Head of caudate nucleus (tissue), 42 donors: Measurements from ENCODE around the gene NETO1.

Experiments used
- DNase-seq, 42 donors: peaks; one replicate each; pipeline versions ENCODE4 v3.0.0 to v3.0.0-alpha.2; 2020 to 2021; ENCODE audit warnings: mixed read lengths in 7 of 42
- intact Hi-C: fragments of 100-400 bp; cut with DNase I; formaldehyde crosslinking; loops from one replicate; pipeline ENCODE4 v1.15.0; 2022

Gene NETO1, protein sequence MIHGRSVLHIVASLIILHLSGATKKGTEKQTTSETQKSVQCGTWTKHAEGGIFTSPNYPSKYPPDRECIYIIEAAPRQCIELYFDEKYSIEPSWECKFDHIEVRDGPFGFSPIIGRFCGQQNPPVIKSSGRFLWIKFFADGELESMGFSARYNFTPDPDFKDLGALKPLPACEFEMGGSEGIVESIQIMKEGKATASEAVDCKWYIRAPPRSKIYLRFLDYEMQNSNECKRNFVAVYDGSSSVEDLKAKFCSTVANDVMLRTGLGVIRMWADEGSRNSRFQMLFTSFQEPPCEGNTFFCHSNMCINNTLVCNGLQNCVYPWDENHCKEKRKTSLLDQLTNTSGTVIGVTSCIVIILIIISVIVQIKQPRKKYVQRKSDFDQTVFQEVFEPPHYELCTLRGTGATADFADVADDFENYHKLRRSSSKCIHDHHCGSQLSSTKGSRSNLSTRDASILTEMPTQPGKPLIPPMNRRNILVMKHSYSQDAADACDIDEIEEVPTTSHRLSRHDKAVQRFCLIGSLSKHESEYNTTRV

DNA sequence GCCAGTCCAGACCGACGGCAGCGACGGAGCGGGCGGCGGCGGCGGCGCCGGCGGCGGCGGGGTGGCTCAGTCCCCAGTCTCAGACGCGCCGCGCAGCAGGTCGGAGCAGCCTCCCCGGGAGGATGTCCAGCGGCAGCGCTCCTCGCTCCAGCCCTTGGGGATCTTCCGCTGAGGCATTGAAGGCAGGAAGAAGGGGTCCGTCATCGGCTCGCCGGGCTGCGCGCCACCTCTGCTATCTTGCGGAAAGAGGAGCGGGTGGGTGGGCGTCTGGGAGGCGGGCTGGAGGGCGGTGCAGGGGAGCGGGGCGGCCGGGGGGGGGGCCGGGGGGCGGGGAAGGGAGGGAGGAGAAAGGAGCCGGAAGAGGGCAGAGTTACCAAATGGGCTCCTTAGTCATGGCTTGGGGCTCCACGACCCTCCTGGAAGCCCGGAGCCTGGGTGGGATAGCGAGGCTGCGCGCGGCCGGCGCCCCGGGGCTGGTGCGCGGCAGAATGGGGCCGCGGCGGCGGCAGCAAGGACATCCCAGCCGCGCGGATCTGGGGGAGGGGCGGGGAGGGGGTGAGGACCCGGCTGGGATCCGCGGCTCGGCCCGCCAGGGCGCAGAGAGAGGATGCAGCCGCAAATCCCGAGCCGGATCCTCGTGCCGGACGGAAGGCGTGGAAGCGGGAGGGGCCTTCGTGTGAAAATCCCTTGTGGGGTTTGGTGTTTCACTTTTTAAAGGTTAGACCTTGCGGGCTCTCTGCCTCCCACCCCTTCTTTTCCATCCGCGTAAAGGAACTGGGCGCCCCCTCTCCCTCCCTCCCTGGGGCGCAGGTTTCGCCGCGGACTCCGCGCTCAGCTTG is at the start of gene NETO1:
TSS of gene NETO1 (minus strand) at position 242 of the 839 bp plus-strand sequence. CDS start 696 bp downstream, outside the sequence.
- intact Hi-C loops, result no loop called here
- peak in 25 of 42 donors; percentile 22 to 71 (median 45) for DNase-seq

DNA sequence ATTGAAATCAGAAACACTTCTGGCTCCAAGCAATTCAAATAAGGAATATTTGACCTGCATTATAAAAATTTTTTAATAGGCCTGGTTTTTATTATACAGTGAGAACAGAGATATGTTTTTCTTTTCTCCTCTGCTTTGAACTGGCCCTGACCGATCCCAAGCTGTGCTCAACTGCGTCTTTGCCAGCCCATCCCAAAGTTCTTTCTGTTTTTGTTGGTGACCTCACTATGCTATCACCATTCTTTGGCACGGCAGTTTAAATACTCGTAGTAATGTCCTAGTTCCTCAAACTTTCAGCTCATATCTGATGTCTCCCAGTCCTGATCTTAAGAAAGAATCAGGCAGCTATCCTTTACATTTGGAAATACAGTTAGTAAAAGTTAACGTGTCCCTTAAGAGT is 42.3 kb upstream of the NETO1 start:
- no peak for DNase-seq
- intact Hi-C loops, result no loop called here

GRCh38 chr18:72908181-72908580 is 40.4 kb upstream of the NETO1 start:
- DNase-seq, result no peak
- intact Hi-C loops, result no loop called here

- intact Hi-C loops, result no loop called here
- no peak for DNase-seq
Measured at GRCh38 chr18:72903033-72903432, 35.2 kb upstream of the NETO1 start.

- no peak for DNase-seq
- intact Hi-C loops, result no loop called here
Measured at GRCh38 chr18:72899338-72899737, 31.6 kb upstream of the NETO1 start.

DNA sequence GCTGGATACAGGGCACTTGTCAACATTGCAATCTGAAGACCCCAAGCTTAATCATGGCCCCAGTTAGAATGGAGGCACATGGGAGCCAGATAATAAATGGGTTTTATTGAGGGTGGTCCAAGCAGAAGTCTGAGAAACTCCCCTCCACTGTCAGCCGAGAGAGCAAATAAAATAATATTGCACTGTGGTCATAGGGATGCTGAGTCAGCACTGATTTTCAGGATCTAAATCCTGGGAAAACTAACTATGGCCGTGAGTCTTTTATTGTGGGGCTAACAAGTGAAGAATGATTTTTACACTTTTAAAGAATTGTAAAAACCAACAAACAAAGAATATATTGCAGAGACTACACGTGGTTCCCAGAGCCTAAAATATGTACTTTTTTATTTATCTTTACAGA is 31.1 kb upstream of the NETO1 start:
- no peak for DNase-seq
- intact Hi-C loops, result no loop called here

DNA sequence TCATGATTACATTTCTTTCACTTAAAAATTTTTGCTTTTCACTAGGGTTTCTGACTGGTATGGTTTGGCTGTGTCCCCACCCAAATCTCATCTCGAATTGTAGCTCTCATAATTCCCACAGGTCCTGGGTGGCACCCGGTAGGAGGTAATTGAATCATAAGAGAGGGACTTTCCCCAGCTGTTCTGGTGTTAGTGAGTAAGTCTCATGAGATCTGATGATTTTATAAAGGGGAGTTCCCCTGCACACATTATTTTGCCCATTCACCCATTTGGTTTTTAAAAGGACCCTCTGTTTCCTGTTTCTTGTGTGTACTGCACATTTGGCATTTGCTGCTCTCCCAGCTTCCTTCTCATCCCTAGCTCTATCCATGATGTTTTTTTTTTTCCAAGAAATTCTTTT is 27.8 kb upstream of the NETO1 start:
- intact Hi-C loops, result no loop called here
- DNase-seq, result no peak

DNA sequence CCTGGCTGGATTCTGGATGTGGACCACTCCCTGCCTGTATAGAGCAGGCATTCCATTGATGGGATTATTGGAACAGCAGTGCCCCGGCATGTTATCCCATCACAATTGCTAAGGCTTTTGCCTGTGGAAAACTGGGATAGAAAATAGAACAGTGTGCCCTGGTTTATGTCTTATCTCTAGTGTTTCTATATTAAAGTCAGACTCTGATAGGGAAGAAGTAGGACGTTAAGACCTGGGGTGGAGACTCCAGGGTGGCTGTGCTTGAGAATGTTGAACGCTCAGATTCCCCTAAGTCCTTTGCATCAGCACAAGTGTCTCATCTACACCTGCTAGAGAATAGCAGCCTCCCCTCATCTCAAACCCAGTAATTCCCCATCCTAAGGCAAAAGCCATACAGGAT is 10.8 kb upstream of the NETO1 start:
- DNase-seq, result no peak
- intact Hi-C loops, result no loop called here

DNA sequence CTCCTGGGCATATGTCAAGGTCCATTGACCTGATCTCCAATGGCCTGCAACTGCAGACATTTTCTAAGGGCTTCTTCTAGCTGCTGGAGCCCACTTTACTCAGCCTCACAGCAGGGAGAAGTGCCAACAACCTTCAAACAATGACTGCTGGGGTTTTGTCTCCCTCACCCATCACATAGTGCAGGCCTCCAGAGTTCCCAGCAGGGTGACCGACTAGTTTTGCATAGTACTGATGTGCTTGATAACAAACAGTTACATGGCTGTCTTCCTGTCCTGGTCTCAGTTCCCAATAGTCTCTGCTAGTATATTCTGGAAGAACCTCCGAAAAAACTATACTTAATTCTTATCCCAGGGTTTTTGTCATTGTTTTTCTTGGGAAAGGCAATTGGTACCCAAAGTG is 10.4 kb upstream of the NETO1 start:
- DNase-seq, result no peak
- intact Hi-C loops, result no loop called here

DNA sequence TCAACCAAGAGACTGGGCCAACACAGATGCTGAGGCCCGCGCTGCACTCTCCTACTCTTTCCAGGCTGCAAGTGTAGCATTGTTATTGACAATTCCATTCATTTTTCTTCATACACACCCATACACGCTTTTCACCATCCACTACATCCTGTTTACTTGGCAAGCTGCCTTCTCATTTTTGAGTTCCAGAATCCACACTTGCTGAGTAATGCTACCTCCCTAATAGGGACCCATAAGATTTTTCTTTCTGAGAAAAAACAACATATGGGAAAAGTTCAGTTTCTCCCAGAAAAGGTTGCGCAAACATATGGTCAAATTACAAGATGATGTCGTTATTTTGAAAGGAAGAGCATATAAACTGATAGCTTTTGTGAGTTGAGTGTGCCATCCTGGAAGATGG is 3.3 kb upstream of the NETO1 start:
- intact Hi-C loops, result no loop called here
- no peak for DNase-seq

DNA sequence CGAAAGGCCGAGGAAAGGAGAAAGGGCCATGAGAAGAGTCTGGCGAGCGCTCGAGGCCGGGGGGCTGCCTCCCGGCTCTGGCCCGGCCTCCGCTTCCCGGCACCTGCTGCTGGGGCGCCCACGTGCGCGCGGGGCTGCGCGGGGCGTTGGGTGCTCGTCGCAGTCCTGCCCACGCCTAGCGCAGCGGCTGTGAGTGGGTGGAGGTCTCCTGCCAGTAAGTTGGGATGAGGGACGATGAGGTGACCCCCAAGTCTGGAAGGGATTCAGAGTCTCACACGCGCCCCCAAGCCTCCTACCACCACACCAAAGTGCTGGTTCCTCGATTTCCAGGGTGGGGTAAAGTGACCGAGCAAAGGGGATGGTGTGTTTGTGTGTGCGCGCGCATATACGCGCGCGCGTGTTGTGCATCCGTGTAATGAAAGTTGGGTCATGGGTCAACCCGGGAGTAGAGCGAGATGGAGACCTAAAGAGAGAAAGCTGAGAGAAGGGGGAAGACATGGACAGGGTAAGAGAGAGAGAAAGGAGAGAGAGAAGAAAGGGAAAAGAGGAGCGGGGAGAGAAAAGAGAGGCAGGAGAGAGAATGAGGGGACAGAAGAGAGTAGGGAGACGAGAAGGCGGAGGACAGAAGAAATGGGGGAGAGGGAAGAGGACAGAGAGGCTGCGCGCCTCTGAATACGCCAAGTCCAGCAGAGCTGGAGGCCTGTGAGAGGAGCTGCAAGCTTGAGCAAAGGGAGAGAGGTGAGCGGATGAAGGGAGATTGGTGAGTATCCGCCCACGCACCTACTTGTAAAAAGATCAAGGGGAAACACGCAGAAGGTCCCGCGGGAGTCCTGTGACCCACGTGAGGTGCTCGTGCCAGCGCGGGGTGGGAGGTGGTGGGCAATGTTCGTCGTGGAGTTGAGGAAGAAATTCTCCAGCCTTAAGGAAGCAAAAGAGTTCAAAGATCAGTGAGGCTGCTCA is 1.7 kb upstream of the NETO1 start:
- intact Hi-C loops, result no loop called here
- DNase-seq, result peak in 16 of 42 donors; percentile 12 to 58 (median 42)

- peak in 18 of 42 donors; percentile 19 to 62 (median 37) for DNase-seq
Measured at GRCh38 chr18:72868585-72869225, 918 bp upstream of the NETO1 start.

GRCh38 chr18:72866901-72867745 is 664 bp downstream of the NETO1 start:
- DNase-seq, result peak in 25 of 42 donors; percentile 16 to 64 (median 47)
- intact Hi-C loops, result no loop called here

More at GRCh38 chr18:72868585-72869225, 918 bp upstream of the NETO1 start:
- intact Hi-C loops, result no loop called here

- DNase-seq, result peak in 2 of 42 donors; percentile 15 to 21
- intact Hi-C loops, result no loop called here
Measured at GRCh38 chr18:72866442-72866900, 1.3 kb downstream of the NETO1 start.

DNA sequence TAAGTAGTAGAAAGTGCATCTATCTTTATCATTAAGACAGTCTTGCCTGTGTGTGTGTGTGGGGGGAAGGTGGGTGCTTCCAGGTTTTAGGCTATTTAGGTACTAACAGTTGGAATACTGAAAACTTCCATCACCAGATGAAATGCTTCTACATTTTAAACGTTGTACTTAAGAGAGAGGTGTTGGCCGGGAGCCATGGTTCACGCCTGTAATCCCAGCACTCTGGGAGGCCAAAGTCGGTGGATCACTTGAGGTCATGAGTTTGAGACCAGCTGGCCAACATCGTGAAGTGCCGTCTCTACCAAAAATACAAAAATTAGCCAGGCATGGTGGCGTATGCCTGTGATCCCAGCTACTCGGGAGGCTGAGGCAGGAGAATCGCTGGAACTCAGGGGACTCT is 4.0 kb downstream of the NETO1 start:
- DNase-seq, result no peak
- intact Hi-C loops, result no loop called here

DNA sequence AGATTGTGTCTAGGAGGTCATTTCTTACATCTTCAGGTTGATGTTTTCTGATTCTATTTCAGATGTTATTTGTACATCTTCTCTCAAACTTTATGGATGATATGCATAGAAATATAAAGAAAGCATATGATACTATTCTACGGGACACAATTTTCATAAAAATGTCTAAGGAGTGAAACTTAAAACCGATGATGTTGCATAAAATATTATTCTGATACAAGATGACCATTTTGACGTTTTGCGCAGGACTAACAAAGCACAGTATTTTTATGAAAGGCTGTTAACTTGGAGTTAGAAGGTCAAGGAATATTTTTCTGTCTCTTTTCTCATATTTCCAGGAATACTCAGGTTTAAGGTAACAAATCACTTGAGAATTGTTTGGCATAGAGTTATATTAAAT is 8.7 kb downstream of the NETO1 start:
- DNase-seq, result no peak
- intact Hi-C loops, result no loop called here

DNA sequence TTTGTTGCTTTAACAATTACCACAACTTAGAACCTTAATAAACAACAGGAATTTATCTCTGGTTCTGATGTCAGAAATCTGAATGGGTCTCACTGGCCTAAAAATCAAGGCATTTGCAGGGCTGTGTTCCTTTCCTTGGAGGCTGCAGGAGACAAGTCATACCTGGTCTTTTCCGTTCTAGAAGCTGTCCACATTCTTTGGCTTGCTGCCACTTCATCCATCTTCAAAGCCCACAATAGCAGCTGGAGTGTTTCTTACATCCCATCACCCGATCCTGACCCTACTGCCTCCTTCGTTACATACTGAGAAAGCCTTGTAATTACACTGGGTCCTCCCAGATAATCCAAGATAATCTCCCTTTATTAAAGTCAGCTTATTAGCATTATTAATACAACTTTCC is 18.1 kb downstream of the NETO1 start:
- DNase-seq, result no peak
- intact Hi-C loops, result no loop called here
